ENCODE results near the gene KDM4B.

The KDM4B gene

GRCh38 chr19:5068233-5069072 lies 99.5 kb downstream of the KDM4B start:
- DNase-seq, result no peak
- Histone ChIP-seq H3K4me3 (ENCODE audit: low read depth, low read length) (no peak overlapping the region), H3K9me3 (no peaks in the 10 kb centered on the region), H3K4me1 (peaks cover 3% of the 10 kb centered on the region), H3K27me3 (no peaks in the 10 kb centered on the region), H3K36me3 (no peaks in the 10 kb centered on the region; the same call in none of the 2 replicates)
- no peak for TF ChIP-seq CTCF (IDR thresholded peaks at IDR 0.05; ENCODE audit: low read depth, low read length)

- H3K27me3 ChIP-seq, result no peaks in the 10 kb centered on the region
- H3K9me3 ChIP-seq, result no peaks in the 10 kb centered on the region
- H3K36me3 ChIP-seq, result no peaks in the 10 kb centered on the region; the same call in 1 of the 2 replicates
- no peak overlapping the region for H3K4me3 ChIP-seq (ENCODE audit: low read depth, low read length)
- no peak for TF ChIP-seq CTCF (IDR thresholded peaks at IDR 0.05; ENCODE audit: low read depth, low read length)
- H3K4me1 ChIP-seq, result peaks cover 3% of the 10 kb centered on the region
- DNase-seq, result no peak
Observed at GRCh38 chr19:5070331-5070730, 101.4 kb downstream of the KDM4B start.

GRCh38 chr19:5070930-5071329 lies 102.0 kb downstream of the KDM4B start:
- Histone ChIP-seq H3K9me3 (no peaks in the 10 kb centered on the region), H3K4me3 (ENCODE audit: low read depth, low read length) (no peak overlapping the region), H3K27me3 (no peaks in the 10 kb centered on the region), H3K36me3 (no peaks in the 10 kb centered on the region; the same call in 1 of the 2 replicates), H3K4me1 (peaks cover 3% of the 10 kb centered on the region)
- no peak for DNase-seq
- TF ChIP-seq CTCF (IDR thresholded peaks at IDR 0.05; ENCODE audit: low read depth, low read length), result no peak

GRCh38 chr19:5071579-5071978 lies 102.7 kb downstream of the KDM4B start:
- H3K36me3 ChIP-seq, result no peaks in the 10 kb centered on the region; the same call in 1 of the 2 replicates
- no peaks in the 10 kb centered on the region for H3K9me3 ChIP-seq
- H3K4me3 ChIP-seq (ENCODE audit: low read depth, low read length), result no peak overlapping the region
- no peaks in the 10 kb centered on the region for H3K27me3 ChIP-seq
- H3K4me1 ChIP-seq, result peaks cover 3% of the 10 kb centered on the region
- no peak for DNase-seq
- no peak for TF ChIP-seq CTCF (IDR thresholded peaks at IDR 0.05; ENCODE audit: low read depth, low read length)

- Histone ChIP-seq H3K27me3 (no peaks in the 10 kb centered on the region), H3K4me1 (peaks cover 3% of the 10 kb centered on the region), H3K4me3 (ENCODE audit: low read depth, low read length) (no peak overlapping the region), H3K9me3 (no peaks in the 10 kb centered on the region), H3K36me3 (no peaks in the 10 kb centered on the region; the same call in 1 of the 2 replicates)
- DNase-seq, result no peak
- TF ChIP-seq CTCF (IDR thresholded peaks at IDR 0.05; ENCODE audit: low read depth, low read length), result no peak
Observed at GRCh38 chr19:5072115-5072514, 103.2 kb downstream of the KDM4B start.

GRCh38 chr19:5073153-5073844 lies 104.4 kb downstream of the KDM4B start:
- TF ChIP-seq CTCF (IDR thresholded peaks at IDR 0.05; ENCODE audit: low read depth, low read length), result no peak
- no peaks in the 10 kb centered on the region for H3K9me3 ChIP-seq
- no peaks in the 10 kb centered on the region for H3K27me3 ChIP-seq
- H3K36me3 ChIP-seq, result no peaks in the 10 kb centered on the region; the same call in 1 of the 2 replicates
- no peak for DNase-seq
- H3K4me1 ChIP-seq, result peaks cover 1% of the 10 kb centered on the region
- H3K4me3 ChIP-seq (ENCODE audit: low read depth, low read length), result no peak overlapping the region

Data from BE2C (cell line).